Measurements from ENCODE around the gene IRF2BP2.

IRF2BP2 gene

DNA sequence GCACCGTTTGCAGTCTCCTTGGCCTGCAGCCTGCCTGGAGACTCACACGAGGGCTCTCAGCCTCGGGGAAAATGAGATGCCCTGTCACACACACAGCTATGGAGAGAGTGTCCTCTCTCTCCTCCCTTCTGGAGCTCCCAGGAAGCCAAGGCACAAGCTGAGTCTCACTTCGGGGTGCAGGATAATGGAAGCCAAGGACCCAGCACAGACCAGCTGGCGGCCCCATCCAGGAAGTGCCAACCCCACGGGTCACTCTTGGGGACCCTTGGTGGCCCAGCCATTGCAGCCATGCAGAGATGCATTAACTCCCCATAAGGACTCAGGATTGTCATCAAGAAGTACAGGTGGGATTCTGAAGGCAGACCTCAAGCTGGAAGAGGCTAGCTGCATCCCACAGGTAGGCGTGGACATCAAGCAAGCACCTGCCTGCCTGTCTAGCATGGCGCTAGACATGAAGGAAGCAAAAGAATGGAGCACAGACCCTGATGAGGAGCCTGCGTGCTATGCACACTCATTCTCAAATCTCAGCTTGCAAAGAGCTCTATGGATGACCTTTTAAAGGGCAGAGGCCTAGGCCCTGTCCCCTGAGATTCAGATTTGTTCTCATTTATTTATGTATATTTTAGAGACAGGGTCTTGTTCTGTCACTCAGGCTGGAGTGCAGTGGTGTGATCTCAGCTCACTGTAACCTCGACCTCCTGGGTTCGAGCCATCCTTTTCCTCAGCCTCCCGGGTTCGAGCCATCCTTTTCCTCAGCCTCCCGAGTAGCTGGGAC lies 49.9 kb downstream of the IRF2BP2 start:
- no peak for DNase-seq (ENCODE audit: low read depth in 1 of 2, low spot score in 1 of 2)

DNA sequence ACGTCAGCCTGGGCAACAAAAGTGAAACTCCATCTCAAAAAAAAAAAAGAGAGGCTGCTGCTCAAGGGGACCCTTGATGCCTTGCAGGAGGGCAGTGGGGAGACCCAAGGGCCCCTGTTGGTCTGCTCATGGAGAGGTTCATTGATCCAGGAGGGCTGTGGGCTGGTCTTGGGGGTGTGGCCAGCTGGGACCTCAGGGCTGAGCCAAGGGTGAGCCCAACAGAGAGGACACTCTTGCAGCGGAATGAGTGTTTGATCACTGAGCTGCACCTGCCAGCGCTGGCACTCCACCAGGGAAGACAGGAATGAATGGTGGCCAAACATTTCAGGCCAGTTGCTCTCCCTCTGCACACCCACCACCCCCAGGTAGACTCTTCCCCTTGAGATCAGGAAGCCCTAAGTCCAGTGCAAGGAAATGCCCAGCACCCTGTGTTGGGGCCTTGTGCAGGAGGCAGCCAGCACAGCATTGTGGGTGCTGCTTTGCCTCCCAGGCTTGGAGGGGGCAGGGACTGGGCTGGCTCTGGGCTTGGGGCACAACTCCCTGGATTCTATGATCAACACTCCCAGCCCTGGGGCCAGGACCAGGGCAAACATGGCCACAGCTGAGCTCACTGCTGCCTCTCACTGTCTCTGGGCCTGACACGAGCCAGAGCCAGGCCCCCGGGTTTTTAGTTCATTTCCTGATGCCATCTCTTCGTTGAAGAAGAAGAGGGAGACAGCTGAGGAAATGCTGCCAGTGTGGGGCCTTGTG lies 50.7 kb downstream of the IRF2BP2 start:
- no peak for DNase-seq (ENCODE audit: low read depth in 1 of 2, low spot score in 1 of 2)

DNA sequence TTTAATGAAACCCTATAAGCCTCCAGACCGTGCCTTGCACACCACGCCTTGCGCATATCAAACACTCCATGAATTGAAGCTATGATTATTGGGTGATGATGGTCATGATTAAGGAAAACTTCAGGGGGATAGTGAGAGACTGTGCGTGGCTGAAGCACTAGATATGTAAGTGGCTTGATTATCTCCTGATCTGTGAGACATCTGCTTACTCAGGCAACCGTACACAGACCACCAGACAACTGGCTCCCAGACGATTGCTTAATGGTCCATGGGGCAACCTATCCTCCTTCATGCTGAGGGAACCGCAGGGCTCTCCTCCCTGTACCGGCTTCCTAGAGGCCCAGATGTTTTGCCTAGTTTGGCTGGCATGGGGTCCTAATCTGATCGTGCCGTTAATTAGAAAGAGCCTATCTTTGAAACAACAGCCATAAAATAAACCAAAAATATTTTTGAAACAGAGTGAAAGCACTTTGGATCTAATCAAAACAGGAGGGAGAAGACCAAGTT lies 51.6 kb downstream of the IRF2BP2 start:
- DNase-seq (ENCODE audit: low read depth in 1 of 2, low spot score in 1 of 2), result no peak

DNA sequence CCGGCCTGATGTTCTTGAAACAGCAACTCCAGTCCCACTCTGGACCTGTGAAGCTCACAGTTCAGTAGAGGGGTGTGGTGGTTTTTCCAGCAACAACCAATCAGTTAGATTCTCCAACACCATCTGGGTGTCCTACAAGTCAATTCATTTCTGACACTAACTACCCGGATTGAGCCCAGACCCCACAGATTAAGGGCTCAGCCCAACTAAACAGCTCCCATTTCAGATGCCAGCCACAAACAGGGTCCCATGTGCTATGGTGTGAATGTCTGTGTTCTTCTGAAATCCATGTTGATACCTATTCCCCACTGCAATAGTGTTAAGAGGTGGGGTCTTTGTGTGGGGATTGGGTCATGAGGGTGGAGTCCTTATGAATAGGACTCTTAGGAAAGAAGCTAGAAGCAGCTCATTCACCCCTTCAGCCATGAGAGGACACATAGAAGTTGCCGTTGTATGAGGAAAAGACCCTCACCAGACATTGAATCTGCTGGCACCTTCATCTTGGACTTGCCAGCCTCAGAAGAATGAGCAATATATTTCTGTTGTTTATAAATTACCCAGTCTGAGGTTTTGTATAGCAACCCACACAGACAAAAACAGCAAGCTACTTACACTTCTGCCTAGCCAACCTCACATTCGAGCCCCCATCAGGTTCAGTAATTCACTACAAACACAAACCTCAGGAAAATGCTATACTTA lies 53.6 kb downstream of the IRF2BP2 start:
- no peak for DNase-seq (ENCODE audit: low read depth in 1 of 2, low spot score in 1 of 2)

DNA sequence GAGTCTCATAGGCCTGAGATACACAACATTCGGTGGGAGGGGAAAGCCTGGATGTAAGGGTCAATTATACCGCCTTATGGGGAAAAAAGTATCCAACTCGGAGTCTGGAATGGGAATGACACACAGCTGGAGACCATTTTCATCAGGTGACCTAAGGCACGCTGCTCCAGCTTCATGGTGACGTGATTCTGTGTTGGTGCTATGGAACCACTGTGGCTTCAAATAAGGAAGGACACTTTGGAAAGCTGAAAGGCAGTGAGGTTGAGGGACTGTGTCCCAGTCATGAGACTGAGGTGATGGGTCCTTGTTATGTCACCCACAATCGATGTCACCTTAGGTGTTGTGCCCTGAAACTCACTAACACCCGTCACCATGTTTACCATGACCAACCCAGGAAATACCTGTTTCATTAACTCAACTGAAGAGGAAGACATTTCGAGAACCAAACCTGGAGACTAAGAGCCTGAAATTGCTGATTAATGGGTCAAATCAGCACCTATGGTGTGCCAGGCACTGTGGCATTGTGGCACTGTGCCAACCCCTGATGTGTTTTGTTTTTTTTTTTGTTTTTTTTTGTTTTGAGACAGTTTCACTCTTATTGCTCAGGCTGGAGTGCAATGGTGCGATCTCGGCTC lies 54.5 kb downstream of the IRF2BP2 start:
- DNase-seq (ENCODE audit: low read depth in 1 of 2, low spot score in 1 of 2), result no peak

DNA sequence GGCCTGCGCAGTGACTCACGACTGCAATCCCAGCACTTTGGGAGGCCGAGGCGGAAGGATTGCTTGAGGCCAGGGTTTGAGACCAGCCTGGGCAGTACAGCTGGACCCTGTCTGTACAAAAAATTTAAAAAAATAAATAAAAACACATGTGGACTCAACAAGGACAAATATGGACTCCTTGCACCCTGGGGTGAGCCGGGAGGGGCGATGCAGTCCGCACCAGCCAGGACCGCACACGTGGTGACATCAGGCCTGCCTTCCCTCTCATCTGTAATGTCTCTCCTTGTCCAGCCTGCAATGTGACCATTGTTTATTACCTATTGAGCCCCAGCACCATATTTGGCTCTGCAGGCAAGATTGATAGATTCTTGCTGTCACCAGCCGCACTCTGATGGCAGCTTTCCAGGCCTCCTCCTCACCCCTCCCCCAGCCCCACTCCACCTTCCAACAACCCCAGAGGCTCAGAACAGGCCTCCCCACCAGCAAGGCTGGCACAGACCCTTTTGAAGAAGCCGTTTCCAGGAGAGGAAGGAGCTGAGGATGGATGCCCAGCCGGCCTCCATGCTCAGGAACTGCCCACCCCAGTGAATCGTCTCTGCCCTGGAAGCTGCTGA lies 55.2 kb downstream of the IRF2BP2 start:
- no peak for DNase-seq (ENCODE audit: low read depth in 1 of 2, low spot score in 1 of 2)

Measured in activated T-helper 1 cell treated with anti-CD3 and anti-CD28 coated beads, Interleukin-2, amount 50 U/mL, for 16 hours (primary cell).